ENCODE measurements around the gene ZBTB14. TPM values are rescaled to one million over a fixed set of nuclear protein-coding genes. Genes with fewer than 3 reads are reported as not detected.

Gene ZBTB14
- total RNA-seq, 2 donors from 2014 or later, result 14.7 to 15.9 TPM

- H3K9ac ChIP-seq (ENCODE audit: extremely low read depth, low read length, poor library complexity, severe bottlenecking), result no peak overlapping the region
- H3K27me3 ChIP-seq (ENCODE audit: control insufficient read depth, insufficient read depth, low read length, poor library complexity, severe bottlenecking), result no peaks in the 10 kb centered on the region
- DNase-seq, result no peak
- no peaks in the 10 kb centered on the region for H3K36me3 Mint-ChIP-seq (ENCODE audit: low read depth)
- no peaks in the 10 kb centered on the region for H3K4me1 Mint-ChIP-seq
- 93 to 99% methylated on average over 4 to 6 of the region's 6 CpGs for WGBS, 2 experiments (ENCODE audit: insufficient coverage in 1 of 2, insufficient read length in 1 of 2)
- H3K27ac Mint-ChIP-seq, result no peak overlapping the region
- no peak overlapping the region for H3K27ac ChIP-seq (ENCODE audit: low read depth, low read length)
- no peaks in the 10 kb centered on the region for H3K9me3 ChIP-seq (ENCODE audit: control insufficient read depth, low read length)
- no peak overlapping the region for H3K4me3 Mint-ChIP-seq
- no peak overlapping the region for H3K4me3 ChIP-seq (ENCODE audit: low read length)
- H3K36me3 ChIP-seq (ENCODE audit: control insufficient read depth, insufficient read depth, low read length), result no peaks in the 10 kb centered on the region
- TF ChIP-seq, protein P1, sequence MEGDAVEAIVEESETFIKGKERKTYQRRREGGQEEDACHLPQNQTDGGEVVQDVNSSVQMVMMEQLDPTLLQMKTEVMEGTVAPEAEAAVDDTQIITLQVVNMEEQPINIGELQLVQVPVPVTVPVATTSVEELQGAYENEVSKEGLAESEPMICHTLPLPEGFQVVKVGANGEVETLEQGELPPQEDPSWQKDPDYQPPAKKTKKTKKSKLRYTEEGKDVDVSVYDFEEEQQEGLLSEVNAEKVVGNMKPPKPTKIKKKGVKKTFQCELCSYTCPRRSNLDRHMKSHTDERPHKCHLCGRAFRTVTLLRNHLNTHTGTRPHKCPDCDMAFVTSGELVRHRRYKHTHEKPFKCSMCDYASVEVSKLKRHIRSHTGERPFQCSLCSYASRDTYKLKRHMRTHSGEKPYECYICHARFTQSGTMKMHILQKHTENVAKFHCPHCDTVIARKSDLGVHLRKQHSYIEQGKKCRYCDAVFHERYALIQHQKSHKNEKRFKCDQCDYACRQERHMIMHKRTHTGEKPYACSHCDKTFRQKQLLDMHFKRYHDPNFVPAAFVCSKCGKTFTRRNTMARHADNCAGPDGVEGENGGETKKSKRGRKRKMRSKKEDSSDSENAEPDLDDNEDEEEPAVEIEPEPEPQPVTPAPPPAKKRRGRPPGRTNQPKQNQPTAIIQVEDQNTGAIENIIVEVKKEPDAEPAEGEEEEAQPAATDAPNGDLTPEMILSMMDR (conservative IDR thresholded peaks at IDR 0.05), result no peak
- no peaks in the 10 kb centered on the region for H3K9me3 Mint-ChIP-seq
- H3K4me1 ChIP-seq (ENCODE audit: control insufficient read depth, insufficient read depth, low read length), result no peaks in the 10 kb centered on the region
- no peaks in the 10 kb centered on the region for H3K27me3 Mint-ChIP-seq (ENCODE audit: insufficient read depth)
Measured at GRCh38 chr18:5311301-5311989, 15.9 kb upstream of the ZBTB14 start.

- peaks cover 2% of the 10 kb centered on the region for H3K27me3 Mint-ChIP-seq (ENCODE audit: insufficient read depth)
- H3K4me1 Mint-ChIP-seq, result no peaks in the 10 kb centered on the region
- Histone ChIP-seq H3K4me3 (ENCODE audit: low read length) (no peak overlapping the region), H3K4me1 (ENCODE audit: control insufficient read depth, insufficient read depth, low read length) (no peaks in the 10 kb centered on the region), H3K9ac (ENCODE audit: extremely low read depth, low read length, poor library complexity, severe bottlenecking) (no peak overlapping the region), H3K9me3 (ENCODE audit: control insufficient read depth, low read length) (no peaks in the 10 kb centered on the region), H3K36me3 (ENCODE audit: control insufficient read depth, insufficient read depth, low read length) (no peaks in the 10 kb centered on the region), H3K27me3 (ENCODE audit: control insufficient read depth, insufficient read depth, low read length, poor library complexity, severe bottlenecking) (no peaks in the 10 kb centered on the region), H3K27ac (ENCODE audit: low read depth, low read length) (no peak overlapping the region)
- H3K9me3 Mint-ChIP-seq, result no peaks in the 10 kb centered on the region
- no peaks in the 10 kb centered on the region for H3K36me3 Mint-ChIP-seq (ENCODE audit: low read depth)
- H3K27ac Mint-ChIP-seq, result no peak overlapping the region
- WGBS, 2 experiments (ENCODE audit: insufficient coverage in 1 of 2, insufficient read length in 1 of 2), result 85 to 91% methylated on average over 5 of the region's 5 CpGs
- TF ChIP-seq, protein P1 (conservative IDR thresholded peaks at IDR 0.05), result no peak
- no peak for DNase-seq
- H3K4me3 Mint-ChIP-seq, result no peak overlapping the region
Measured at GRCh38 chr18:5309888-5310470, 14.5 kb upstream of the ZBTB14 start.

DNA sequence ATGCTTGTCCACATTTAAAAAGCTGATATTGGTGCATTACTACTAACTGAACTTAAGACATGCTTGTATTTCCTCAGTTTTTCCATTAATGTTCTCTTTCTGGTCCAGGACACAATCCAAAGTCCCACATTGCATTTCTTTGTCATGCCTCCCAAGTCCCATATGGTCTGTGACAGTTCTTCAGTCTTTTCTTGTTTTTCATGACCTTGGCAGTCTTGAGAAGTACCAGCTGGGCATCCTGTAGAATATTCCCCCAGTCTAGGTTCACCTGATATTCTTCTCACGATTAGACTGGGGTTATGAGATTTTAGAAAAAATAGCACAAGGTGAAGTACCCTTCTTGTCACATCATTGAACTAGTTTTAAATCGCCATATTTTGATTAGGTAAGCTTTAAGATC, 10.3 kb upstream of the ZBTB14 start:
- WGBS, 2 experiments (ENCODE audit: insufficient coverage in 1 of 2, insufficient read length in 1 of 2), result 100% methylated on average over 1 to 2 of the region's 2 CpGs
- peaks cover 7% of the 10 kb centered on the region for H3K27me3 Mint-ChIP-seq (ENCODE audit: insufficient read depth)
- H3K27ac ChIP-seq (ENCODE audit: low read depth, low read length), result no peak overlapping the region
- DNase-seq, result no peak
- no peaks in the 10 kb centered on the region for H3K9me3 ChIP-seq (ENCODE audit: control insufficient read depth, low read length)
- peaks cover 1% of the 10 kb centered on the region for H3K4me1 Mint-ChIP-seq
- no peaks in the 10 kb centered on the region for H3K36me3 Mint-ChIP-seq (ENCODE audit: low read depth)
- no peak overlapping the region for H3K9ac ChIP-seq (ENCODE audit: extremely low read depth, low read length, poor library complexity, severe bottlenecking)
- no peaks in the 10 kb centered on the region for H3K36me3 ChIP-seq (ENCODE audit: control insufficient read depth, insufficient read depth, low read length)
- H3K27me3 ChIP-seq (ENCODE audit: control insufficient read depth, insufficient read depth, low read length, poor library complexity, severe bottlenecking), result peaks cover 22% of the 10 kb centered on the region
- no peak overlapping the region for H3K4me3 Mint-ChIP-seq
- no peak overlapping the region for H3K4me3 ChIP-seq (ENCODE audit: low read length)
- no peak overlapping the region for H3K27ac Mint-ChIP-seq
- H3K4me1 ChIP-seq (ENCODE audit: control insufficient read depth, insufficient read depth, low read length), result no peaks in the 10 kb centered on the region
- TF ChIP-seq, protein P1 (conservative IDR thresholded peaks at IDR 0.05), result no peak
- H3K9me3 Mint-ChIP-seq, result no peaks in the 10 kb centered on the region
